GM19397 (cell line): ENCODE results near the gene LRRC38.
"Not testable (repeated sequence)": the region's sequence is repeated elsewhere in the genome, so short reads cannot be mapped to it uniquely, and the experiment has no call there.

Experiments used
- ATAC-seq: cut with Tn5 transposase; IDR thresholded peaks from one replicate; pipeline ENCODE4 v1.9.1; 2021; ENCODE audit warnings: mild to moderate bottlenecking, moderate library complexity; ENCODE audit not compliant: unreplicated experiment

LRRC38 gene

GRCh38 chr1:13465515-13465914 lies 48.3 kb downstream of the LRRC38 start:
- ATAC-seq = no peak

DNA sequence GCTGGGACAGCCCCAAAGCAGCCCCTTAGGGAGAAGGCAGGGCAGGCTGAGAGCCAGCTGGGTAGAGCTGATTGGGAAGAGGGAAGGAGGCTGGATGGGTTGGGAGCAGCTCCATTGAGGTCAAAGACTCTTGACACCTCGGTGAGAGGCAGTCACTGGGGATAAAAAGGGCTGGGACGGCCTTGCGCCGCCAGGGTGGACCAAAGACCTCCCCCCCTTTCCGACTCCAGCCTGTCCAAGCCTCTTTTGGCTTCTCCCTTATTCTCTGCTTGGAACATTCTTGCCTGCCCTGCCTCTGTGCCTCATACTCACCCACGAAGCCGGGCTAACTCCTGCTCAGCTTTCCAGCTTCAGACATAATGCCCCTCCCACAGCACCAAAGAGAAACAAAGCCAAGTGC lies 51.1 kb downstream of the LRRC38 start:
- ATAC-seq = no peak

DNA sequence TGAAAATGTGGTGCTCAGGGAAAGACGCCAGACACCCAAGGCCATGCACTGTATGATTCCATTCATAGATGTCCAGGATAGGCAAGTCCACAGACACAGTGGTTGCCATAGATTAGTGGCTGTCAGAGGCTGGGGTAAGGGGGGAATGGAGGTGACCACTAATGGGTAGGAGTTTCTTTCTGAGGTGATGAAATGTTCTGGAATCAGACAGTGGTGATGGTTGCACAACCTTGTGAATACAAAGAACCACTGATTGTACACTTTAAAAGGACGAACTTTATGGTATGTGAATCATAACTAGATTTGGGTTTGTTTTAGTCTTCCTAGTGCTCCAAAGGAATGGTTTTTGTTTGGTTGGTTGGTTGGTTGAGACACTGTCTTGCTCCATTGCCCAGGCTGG lies 51.8 kb downstream of the LRRC38 start:
- ATAC-seq = no peak

DNA sequence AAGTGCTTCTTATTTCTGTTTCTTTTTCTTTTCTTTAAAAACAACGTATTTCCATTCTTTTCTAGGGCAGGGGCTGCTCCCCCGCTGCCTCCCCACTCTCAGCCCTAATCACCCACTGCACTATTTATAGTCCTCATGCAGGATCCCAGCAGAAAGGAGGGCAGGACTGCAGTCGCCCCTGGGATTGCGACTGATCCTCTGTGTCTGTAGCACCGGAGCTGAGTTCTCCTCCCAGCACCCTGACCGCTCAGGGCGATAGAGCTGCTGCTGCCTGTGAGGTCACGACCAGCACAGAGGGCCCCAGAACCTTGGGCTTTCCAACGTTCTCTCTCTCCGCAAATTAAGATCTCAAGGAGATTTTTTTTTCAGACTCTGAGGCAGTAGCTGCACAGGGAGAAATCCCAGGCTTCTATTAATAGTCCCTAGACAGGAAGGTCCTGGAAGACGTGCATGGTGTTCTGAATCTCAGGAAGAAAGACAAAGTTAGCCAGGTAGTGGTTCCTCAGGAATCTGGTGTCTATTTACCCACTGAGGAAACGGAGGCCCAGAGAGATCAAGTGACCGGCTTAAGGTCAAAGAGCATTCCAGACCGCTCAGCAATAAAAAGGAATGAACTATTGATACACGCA lies 56.8 kb downstream of the LRRC38 start:
- no peak for ATAC-seq

DNA sequence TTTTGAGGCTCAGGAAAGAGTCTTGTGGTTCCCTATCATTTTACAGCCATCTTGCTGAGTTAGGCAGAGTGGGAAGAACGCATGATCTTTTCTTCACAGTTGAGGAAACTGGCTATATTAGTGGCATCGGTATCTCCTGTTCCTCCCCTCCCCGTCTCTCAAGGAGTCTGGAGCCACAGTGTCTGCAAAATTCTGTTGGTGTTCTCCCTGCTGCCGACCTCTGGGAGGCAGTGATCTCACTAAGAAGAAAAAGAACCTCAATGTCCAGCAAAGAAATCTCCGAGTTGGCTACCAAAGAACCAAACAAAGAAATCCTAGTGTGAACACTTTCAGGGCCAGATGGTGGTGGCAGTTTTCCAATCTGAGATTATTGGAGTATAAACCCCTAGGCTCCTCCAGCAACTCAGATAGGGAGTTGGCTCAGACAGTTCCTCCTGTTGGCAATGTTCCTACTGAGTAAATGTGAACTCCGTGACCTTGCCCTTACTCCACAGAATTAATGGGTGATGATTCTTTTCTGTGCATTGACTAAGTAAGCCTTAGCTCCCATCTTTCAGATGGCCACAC lies 62.3 kb downstream of the LRRC38 start:
- no peak for ATAC-seq

- no peak for ATAC-seq
Measured at GRCh38 chr1:13450204-13450603, 63.6 kb downstream of the LRRC38 start.

DNA sequence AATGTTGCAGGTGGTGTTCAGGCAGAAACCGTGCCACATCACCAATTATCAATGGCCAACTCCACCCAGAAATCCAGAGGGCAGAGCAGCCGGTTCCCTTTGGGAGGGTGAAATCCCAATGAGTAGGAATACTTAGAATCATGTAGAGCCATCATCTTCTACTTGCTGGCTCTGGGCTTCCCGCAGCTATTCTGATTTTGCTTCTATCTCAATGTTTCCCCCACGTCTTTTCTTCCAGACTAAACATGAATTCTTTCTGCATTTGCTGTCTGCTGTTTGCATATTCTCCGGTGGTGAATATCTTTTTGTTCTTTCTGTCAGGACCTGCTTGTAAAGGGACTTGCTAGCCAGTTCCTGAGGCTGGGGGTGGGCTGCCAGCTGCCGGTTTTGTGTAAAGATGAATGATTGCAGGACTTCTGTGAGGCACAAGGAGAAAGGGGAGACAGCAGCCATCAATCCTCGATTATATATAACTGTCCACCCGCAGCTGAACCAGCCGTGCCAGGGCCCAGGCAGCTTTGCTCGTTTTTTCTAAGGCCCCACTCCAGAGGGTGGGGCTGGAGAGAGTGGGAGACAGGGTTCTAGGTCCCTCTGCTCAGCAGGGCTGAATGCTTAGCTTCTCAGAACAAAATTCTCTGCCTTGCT lies 70.3 kb downstream of the LRRC38 start:
- ATAC-seq = no peak

GRCh38 chr1:13439104-13439783 lies 74.6 kb downstream of the LRRC38 start:
- ATAC-seq = not testable (repeated sequence)

- ATAC-seq = no peak
Measured at GRCh38 chr1:13435458-13435857, 78.3 kb downstream of the LRRC38 start.

DNA sequence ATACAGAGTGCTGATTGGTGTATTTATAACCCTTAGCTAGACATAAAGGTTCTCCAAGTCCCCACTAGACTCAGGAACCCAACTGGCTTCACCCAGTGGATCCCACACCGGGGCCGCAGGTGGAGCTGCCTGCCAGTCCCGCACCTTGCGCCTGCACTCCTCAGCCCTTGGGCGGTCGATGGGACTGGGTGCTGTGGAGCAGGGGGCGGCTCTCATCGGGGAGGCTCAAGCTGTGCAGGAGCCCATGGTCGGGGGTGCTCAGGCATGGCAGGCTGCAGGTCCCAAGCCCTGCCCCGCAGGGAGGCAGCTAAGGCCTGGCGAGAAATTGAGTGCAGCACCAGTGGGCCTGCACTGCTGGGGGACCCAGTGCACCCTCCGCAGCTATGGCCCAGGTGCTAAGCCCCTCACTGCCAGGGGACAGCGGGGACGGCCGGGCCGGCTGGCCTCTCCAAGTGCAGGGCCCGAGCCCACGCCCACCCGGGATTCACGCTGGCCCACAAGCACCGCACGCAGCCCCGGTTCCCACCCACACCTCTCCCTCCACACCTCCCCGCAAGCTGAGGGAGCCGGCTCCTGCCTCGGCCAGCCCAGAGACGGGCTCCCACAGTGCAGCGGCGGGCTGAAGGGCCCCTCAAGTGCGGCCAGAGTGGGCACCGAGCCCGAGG lies 80.0 kb downstream of the LRRC38 start:
- not testable (repeated sequence) for ATAC-seq

- no peak for ATAC-seq
Measured at GRCh38 chr1:13432251-13432650, 81.6 kb downstream of the LRRC38 start.

DNA sequence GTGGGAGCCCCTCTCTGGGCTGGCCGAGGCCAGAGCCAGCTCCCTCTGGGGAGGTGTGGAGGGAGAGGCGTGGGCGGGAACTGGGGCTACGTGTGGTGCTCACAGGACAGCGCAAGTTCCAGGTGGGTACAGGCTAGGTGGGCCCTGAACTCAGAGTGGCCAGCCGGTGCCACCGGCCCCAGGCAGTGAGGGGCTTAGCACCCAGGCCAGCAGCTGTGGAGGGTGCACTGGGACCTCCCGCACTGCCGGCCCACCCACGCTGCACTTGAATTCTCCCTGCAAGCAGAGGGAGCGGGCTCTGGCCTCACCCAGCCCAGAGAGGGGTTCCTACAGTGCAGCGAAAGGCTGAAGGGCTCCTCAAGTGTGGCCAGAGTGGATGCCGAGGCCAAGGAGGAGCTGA lies 83.3 kb downstream of the LRRC38 start:
- no peak for ATAC-seq
